HepG2 (cell line): ENCODE results near the gene ATXN7L3. TPM values are rescaled to one million over a fixed set of nuclear protein-coding genes. Genes with fewer than 3 reads are reported as not detected.

ENCODE experiments used
- ATAC-seq: fragments of 200-7000 bp; cut with Tn5 transposase; 3 replicates; pipeline ENCODE4 v1.9.1; 2020; ENCODE audit warnings: mild to moderate bottlenecking, moderate library complexity
- BruUV-seq: library from RNA; stranded (reverse); fragments of 400-500 nt; replicated peaks from 2 replicates; lab custom pipeline; 2021; lab: Mats Ljungman, UMichigan
- CTCF ChIA-PET: fragments of 300-600 bp; formaldehyde crosslinking; extraction: SDS; loops from one replicate; lab custom pipeline; 2021; ENCODE audit warnings: low total read pairs, inconsistent platforms, low intra/inter-chr PET ratio; lab: Yijun Ruan, JAX
- POLR2A ChIA-PET: fragments of 350-600 bp; sonication (Branson Sonifier 250); formaldehyde crosslinking; loops from one replicate; lab custom pipeline; 2020; ENCODE audit warnings: antibody characterized with exemption, inconsistent platforms; lab: Yijun Ruan, JAX
- DNase-seq: peaks from one replicate; pipeline ENCODE4 v3.0.0-alpha.2; 2015; ENCODE audit warnings: low spot score
- FAIRE-seq: peaks from 3 replicates; lab custom pipeline; 2011; peaks lifted over from hg19 to GRCh38; lab: Jason Lieb, UNC
- H2AFZ ChIP-seq: one replicate; pipeline ENCODE4 v1.6.1; 2011; ENCODE audit warnings: low read length, inconsistent platforms
- H3K27ac ChIP-seq: fragments of 300-600 bp; 3 replicates; pipeline ENCODE4 v1.8.0; 2011; ENCODE audit warnings: mixed run types, mild to moderate bottlenecking, mixed read lengths, low read length, inconsistent platforms; ENCODE audit not compliant: insufficient read depth; ENCODE audit errors: extremely low read length
- H3K27me3 ChIP-seq, 2 experiments: fragments of 200-600 bp in 1 of 2; 2 replicates in 1 of 2; 3 replicates in 1 of 2; pipeline versions ENCODE4 v1.6.0 to v1.8.0; 2011; ENCODE audit warnings: low read length in 2 of 2, mild to moderate bottlenecking in 2 of 2, moderate library complexity in 2 of 2, inconsistent platforms in 1 of 2; ENCODE audit not compliant: insufficient read depth in 2 of 2, control insufficient read depth in 1 of 2
- H3K36me3 ChIP-seq, 2 experiments: fragments of 200-600 bp in 1 of 2; replicated peaks in 1 of 2; 2 replicates in 1 of 2; 3 replicates in 1 of 2; pipeline versions ENCODE4 v1.5.1 to v1.8.0; 2011; ENCODE audit warnings: low read length in 2 of 2, inconsistent platforms in 1 of 2; ENCODE audit not compliant: insufficient read depth in 2 of 2, control insufficient read depth in 1 of 2
- H3K4me1 ChIP-seq: 2 replicates; pipeline ENCODE4 v1.5.1; 2012; ENCODE audit warnings: low read length, inconsistent platforms; ENCODE audit not compliant: insufficient read depth
- H3K4me2 ChIP-seq: 2 replicates; pipeline ENCODE4 v1.6.0; 2011; ENCODE audit warnings: low read depth, low read length, inconsistent platforms
- H3K4me3 ChIP-seq, 3 experiments: fragments of 200-600 bp in 1 of 3; sonication (generic), shearing (Covaris generic) in 1 of 3; replicated peaks in 1 of 3; 2 replicates each; pipeline ENCODE4 v1.5.1; 2011 to 2016; ENCODE audit warnings: low read length in 3 of 3, inconsistent platforms in 2 of 3, low read depth in 2 of 3, mild to moderate bottlenecking in 2 of 3, control low read depth in 1 of 3, mixed read lengths in 1 of 3; ENCODE audit not compliant: insufficient read depth in 1 of 3
- H3K79me2 ChIP-seq: one replicate; pipeline ENCODE4 v1.6.1; 2011; ENCODE audit warnings: low read length, inconsistent platforms; ENCODE audit not compliant: insufficient read depth
- H3K9ac ChIP-seq: 2 replicates; pipeline ENCODE4 v1.6.0; 2011; ENCODE audit warnings: mild to moderate bottlenecking, low read depth, low read length, inconsistent platforms; ENCODE audit not compliant: insufficient read depth
- H3K9me3 ChIP-seq: 2 replicates; pipeline ENCODE4 v1.5.1; 2012; ENCODE audit warnings: mild to moderate bottlenecking, low read length
- H4K20me1 ChIP-seq: 2 replicates; pipeline ENCODE4 v1.6.0; 2011; ENCODE audit warnings: inconsistent platforms, mild to moderate bottlenecking, low read length, moderate library complexity; ENCODE audit not compliant: insufficient read depth
- ZNF563 ChIP-seq: sonication (generic); formaldehyde crosslinking; IDR thresholded peaks from 2 replicates; pipeline ENCODE4 v1.8.0; 2022; ENCODE audit warnings: mild to moderate bottlenecking, moderate library complexity, missing genetic modification reagents
- ZNF883 ChIP-seq: sonication (generic); formaldehyde crosslinking; IDR thresholded peaks from 2 replicates; pipeline ENCODE4 v1.5.1; 2020; ENCODE audit warnings: mild to moderate bottlenecking, missing genetic modification reagents; ENCODE audit errors: not compliant biosample characterization
- WGBS: methylation state at CpG from one replicate; pipeline ENCODE4 v1.1.6; 2017; ENCODE audit warnings: low lambda C conversion rate; 5-methylcytosine and 5-hydroxymethylcytosine counted together
- in situ Hi-C: cut with HindIII; loops from 2 replicates; pipeline ENCODE4 v1.10.0; 2017; ENCODE audit warnings: low pct_unique_long_range_greater_than_20kb; ENCODE audit not compliant: extremely low pct_ligation_motif_present
- intact Hi-C: fragments of 100-400 bp; cut with micrococcal nuclease; formaldehyde crosslinking; loops from one replicate; pipeline ENCODE4 v1.10.0; 2022; ENCODE audit not compliant: unreplicated experiment
- polyA plus RNA-seq, 8 experiments: library from polyadenylated mRNA; depleted of rRNA in 3 of 8; stranded (reverse) in 7 of 8; unstranded in 1 of 8; fragments of >200 nt; fragmentation: Illumina TruSeq in 4 of 8; extraction: Trizol in 4 of 8; gene quantifications; 2 replicates each; pipeline versions ENCODE4 v1.2.1 to v1.2.3, GENCODE V29; 2011 to 2016; ENCODE audit warnings: low read depth in 4 of 8, missing spikeins in 1 of 8, mixed read lengths in 1 of 8; ENCODE audit not compliant: insufficient read depth in 1 of 8
- total RNA-seq, 5 experiments: library from RNA; depleted of rRNA; stranded (reverse); fragments of >200 nt; fragmentation: Illumina TruSeq; extraction: Trizol; gene quantifications; 2 replicates each; pipeline ENCODE4 v1.2.3, GENCODE V29; 2016; ENCODE audit warnings: low read depth in 1 of 5
- TF ChIP-seq, protein P1 (sequence below): sonication (generic); formaldehyde crosslinking; IDR thresholded peaks from 2 replicates; pipeline ENCODE4 v1.4.0; 2020; ENCODE audit warnings: low read depth, mild to moderate bottlenecking, missing genetic modification reagents
- TF ChIP-seq, protein P2 (sequence below): sonication (generic); formaldehyde crosslinking; IDR thresholded peaks from 2 replicates; pipeline ENCODE4 v1.4.0; 2020; ENCODE audit warnings: missing genetic modification reagents, borderline replicate concordance
- TF ChIP-seq, protein P3 (sequence below): sonication (generic); formaldehyde crosslinking; IDR thresholded peaks from 2 replicates; pipeline ENCODE4 v1.9.0; 2021; ENCODE audit warnings: missing genetic modification reagents, borderline replicate concordance
- TF ChIP-seq, protein P4 (sequence below), 2 experiments: sonication (generic) in 1 of 2; formaldehyde crosslinking in 1 of 2; IDR thresholded peaks; 2 replicates each; pipeline versions ENCODE4 v1.6.1 to v1.9.0; 2014 to 2022; ENCODE audit warnings: antibody characterized with exemption in 1 of 2, borderline replicate concordance in 1 of 2, inconsistent platforms in 1 of 2, low read depth in 1 of 2, missing genetic modification reagents in 1 of 2

ATXN7L3 gene
- total and polyA plus RNA-seq, 2 of the 13 experiments (the other 11 are each of a cell fraction or from before 2014, with no cell fraction given) = 44.5 to 59.1 TPM

DNA sequence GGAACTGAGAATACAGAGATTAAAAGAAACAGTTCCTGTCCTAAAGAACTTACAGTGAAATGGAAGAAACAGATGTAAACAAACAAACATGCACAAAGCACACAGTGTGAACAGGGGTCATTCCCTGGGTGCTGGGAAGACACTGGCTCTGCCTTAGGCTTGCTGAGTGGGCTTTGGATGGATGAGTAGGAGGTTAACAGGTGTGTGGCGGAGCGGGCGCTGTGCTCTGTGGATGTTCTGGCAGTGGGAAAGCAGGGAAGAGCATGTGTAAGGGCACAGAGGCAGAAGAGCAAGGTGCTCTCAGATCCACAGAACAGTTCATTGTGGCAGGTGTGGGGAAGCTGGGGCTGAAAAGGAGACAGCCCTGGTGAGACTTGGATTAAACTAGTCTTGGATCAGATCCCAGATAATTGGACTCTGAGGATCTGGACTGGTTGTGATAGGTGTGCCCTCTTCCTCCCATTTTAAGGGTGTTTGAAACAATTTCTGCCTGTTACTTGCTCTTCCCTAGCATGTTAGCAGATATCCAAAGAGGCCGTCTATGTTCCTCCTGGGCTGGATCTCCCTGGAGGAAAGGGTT, 49.8 kb downstream of the ATXN7L3 start:
- WGBS = 99% methylated on average over 4 of the region's 4 CpGs
- Histone ChIP-seq H3K4me3 (no peak overlapping the region), H3K79me2 (peaks cover 10% of the 10 kb centered on the region)

More for the DNA sequence above, 49.8 kb downstream of the ATXN7L3 start:
- CTCF ChIA-PET = no interaction called here
- H3K27ac ChIP-seq = no peak overlapping the region
- POLR2A ChIA-PET = interaction anchor here (0.6 to 0.7 kb wide), 2 partner anchors 19 to 167 kb away, joined by 3 to 6 read pairs; no protein-coding TSS in a partner anchor
- H3K4me1 ChIP-seq = peaks cover 5% of the 10 kb centered on the region; the same call in 1 of the 2 replicates
- in situ Hi-C loops (no loop called here), intact Hi-C loops (no loop called here)
- no peaks in the 10 kb centered on the region for H4K20me1 ChIP-seq
- H3K9ac ChIP-seq = no peak overlapping the region
- no peak overlapping the region for H3K4me2 ChIP-seq
- peaks cover 20 to 54% of the 10 kb centered on the region in 2 experiments for H3K36me3 ChIP-seq
- no peaks in the 10 kb centered on the region for H3K9me3 ChIP-seq
- FAIRE-seq (no peak), ATAC-seq (no peak), DNase-seq (no peak)
- BruUV-seq = no TSS peak
- H3K27me3 ChIP-seq = no peaks in the 10 kb centered on the region
- H2AFZ ChIP-seq = no peak overlapping the region
- no peak for TF ChIP-seq ZNF883 (CRISPR knock-in tag)
- TF ChIP-seq, protein P1, sequence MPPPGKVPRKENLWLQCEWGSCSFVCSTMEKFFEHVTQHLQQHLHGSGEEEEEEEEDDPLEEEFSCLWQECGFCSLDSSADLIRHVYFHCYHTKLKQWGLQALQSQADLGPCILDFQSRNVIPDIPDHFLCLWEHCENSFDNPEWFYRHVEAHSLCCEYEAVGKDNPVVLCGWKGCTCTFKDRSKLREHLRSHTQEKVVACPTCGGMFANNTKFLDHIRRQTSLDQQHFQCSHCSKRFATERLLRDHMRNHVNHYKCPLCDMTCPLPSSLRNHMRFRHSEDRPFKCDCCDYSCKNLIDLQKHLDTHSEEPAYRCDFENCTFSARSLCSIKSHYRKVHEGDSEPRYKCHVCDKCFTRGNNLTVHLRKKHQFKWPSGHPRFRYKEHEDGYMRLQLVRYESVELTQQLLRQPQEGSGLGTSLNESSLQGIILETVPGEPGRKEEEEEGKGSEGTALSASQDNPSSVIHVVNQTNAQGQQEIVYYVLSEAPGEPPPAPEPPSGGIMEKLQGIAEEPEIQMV = no peak
- TF ChIP-seq, protein P2, sequence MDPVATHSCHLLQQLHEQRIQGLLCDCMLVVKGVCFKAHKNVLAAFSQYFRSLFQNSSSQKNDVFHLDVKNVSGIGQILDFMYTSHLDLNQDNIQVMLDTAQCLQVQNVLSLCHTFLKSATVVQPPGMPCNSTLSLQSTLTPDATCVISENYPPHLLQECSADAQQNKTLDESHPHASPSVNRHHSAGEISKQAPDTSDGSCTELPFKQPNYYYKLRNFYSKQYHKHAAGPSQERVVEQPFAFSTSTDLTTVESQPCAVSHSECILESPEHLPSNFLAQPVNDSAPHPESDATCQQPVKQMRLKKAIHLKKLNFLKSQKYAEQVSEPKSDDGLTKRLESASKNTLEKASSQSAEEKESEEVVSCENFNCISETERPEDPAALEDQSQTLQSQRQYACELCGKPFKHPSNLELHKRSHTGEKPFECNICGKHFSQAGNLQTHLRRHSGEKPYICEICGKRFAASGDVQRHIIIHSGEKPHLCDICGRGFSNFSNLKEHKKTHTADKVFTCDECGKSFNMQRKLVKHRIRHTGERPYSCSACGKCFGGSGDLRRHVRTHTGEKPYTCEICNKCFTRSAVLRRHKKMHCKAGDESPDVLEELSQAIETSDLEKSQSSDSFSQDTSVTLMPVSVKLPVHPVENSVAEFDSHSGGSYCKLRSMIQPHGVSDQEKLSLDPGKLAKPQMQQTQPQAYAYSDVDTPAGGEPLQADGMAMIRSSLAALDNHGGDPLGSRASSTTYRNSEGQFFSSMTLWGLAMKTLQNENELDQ = no peak
- TF ChIP-seq ZNF563 (CRISPR knock-in tag) = peak; percentile 39; the same call in 1 of the 2 replicates
- TF ChIP-seq, protein P3, sequence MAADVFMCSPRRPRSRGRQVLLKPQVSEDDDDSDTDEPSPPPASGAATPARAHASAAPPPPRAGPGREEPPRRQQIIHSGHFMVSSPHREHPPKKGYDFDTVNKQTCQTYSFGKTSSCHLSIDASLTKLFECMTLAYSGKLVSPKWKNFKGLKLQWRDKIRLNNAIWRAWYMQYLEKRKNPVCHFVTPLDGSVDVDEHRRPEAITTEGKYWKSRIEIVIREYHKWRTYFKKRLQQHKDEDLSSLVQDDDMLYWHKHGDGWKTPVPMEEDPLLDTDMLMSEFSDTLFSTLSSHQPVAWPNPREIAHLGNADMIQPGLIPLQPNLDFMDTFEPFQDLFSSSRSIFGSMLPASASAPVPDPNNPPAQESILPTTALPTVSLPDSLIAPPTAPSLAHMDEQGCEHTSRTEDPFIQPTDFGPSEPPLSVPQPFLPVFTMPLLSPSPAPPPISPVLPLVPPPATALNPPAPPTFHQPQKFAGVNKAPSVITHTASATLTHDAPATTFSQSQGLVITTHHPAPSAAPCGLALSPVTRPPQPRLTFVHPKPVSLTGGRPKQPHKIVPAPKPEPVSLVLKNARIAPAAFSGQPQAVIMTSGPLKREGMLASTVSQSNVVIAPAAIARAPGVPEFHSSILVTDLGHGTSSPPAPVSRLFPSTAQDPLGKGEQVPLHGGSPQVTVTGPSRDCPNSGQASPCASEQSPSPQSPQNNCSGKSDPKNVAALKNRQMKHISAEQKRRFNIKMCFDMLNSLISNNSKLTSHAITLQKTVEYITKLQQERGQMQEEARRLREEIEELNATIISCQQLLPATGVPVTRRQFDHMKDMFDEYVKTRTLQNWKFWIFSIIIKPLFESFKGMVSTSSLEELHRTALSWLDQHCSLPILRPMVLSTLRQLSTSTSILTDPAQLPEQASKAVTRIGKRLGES (CRISPR knock-in tag) = no peak
- TF ChIP-seq, protein P4, sequence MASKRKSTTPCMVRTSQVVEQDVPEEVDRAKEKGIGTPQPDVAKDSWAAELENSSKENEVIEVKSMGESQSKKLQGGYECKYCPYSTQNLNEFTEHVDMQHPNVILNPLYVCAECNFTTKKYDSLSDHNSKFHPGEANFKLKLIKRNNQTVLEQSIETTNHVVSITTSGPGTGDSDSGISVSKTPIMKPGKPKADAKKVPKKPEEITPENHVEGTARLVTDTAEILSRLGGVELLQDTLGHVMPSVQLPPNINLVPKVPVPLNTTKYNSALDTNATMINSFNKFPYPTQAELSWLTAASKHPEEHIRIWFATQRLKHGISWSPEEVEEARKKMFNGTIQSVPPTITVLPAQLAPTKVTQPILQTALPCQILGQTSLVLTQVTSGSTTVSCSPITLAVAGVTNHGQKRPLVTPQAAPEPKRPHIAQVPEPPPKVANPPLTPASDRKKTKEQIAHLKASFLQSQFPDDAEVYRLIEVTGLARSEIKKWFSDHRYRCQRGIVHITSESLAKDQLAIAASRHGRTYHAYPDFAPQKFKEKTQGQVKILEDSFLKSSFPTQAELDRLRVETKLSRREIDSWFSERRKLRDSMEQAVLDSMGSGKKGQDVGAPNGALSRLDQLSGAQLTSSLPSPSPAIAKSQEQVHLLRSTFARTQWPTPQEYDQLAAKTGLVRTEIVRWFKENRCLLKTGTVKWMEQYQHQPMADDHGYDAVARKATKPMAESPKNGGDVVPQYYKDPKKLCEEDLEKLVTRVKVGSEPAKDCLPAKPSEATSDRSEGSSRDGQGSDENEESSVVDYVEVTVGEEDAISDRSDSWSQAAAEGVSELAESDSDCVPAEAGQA (IDR thresholded peaks at IDR 0.05; ENCODE audit: low read depth) = no peak
- TF ChIP-seq, protein P4 (CRISPR knock-in tag; IDR thresholded peaks at IDR 0.05; ENCODE audit: borderline replicate concordance) = no peak
